Ovary (tissue), 9 donors: Measurements from ENCODE around the gene BTBD8. TPM values are rescaled to one million over a fixed set of nuclear protein-coding genes. Genes with fewer than 3 reads are reported as not detected.

Experiments
- DNase-seq, 5 donors: peaks; one replicate each; pipeline ENCODE4 v3.0.0-alpha.2; 2019 to 2020
- H3K27ac ChIP-seq, 2 donors: fragments of 200-600 bp; one replicate each; pipeline versions ENCODE4 v1.5.1 to v1.8.0; 2019 to 2022
- H3K27me3 ChIP-seq: fragments of 200-600 bp; one replicate; pipeline ENCODE4 v1.8.0; 2022
- H3K36me3 ChIP-seq: fragments of 200-600 bp; sonication (generic); one replicate; pipeline ENCODE4 v1.5.1; 2019
- H3K4me1 ChIP-seq: one replicate; pipeline ENCODE4 v1.8.1; 2013; ENCODE audit warnings: mild to moderate bottlenecking, moderate library complexity; ENCODE audit not compliant: insufficient read depth
- H3K4me3 ChIP-seq: fragments of 200-600 bp; sonication (generic); one replicate; pipeline ENCODE4 v1.5.1; 2017
- H3K9me3 ChIP-seq, 2 donors: fragments of 200-600 bp in 1 of 2; sonication (generic) in 1 of 2; one replicate each; pipeline versions ENCODE4 v1.5.1 to v1.8.1; 2013 to 2019; ENCODE audit warnings: mild to moderate bottlenecking in 1 of 2, moderate library complexity in 1 of 2
- CTCF ChIP-seq, 3 donors: fragments of 450-650 bp in 2 of 3; fragments of 200-600 bp in 1 of 3; IDR thresholded peaks; one replicate each; pipeline versions ENCODE4 v1.5.1 to v1.8.0; 2016 to 2022; ENCODE audit warnings: antibody characterized with exemption in 3 of 3, mild to moderate bottlenecking in 1 of 3
- EP300 ChIP-seq: sonication (generic); formaldehyde crosslinking; IDR thresholded peaks from one replicate; pipeline ENCODE4 v1.6.1; 2017; ENCODE audit warnings: antibody characterized with exemption
- POLR2A ChIP-seq: fragments of 450-650 bp; IDR thresholded peaks from one replicate; pipeline ENCODE4 v1.6.1; 2017; ENCODE audit warnings: antibody characterized with exemption, mild to moderate bottlenecking, moderate library complexity
- WGBS, 3 donors: extraction: QIAGEN DNeasy Blood & Tissue Kit in 1 of 3; methylation state at CpG; one replicate each; pipeline versions ENCODE4 v1.1.5 to v1.1.7; 2013 to 2017; 5-methylcytosine and 5-hydroxymethylcytosine counted together
- intact Hi-C, 4 donors: fragments of 100-400 bp; cut with DNase I; formaldehyde crosslinking; loops; one replicate each; pipeline versions ENCODE4 v1.11.0 to v1.15.1; 2022 to 2023
- polyA plus RNA-seq, 2 donors: library from polyadenylated mRNA; stranded (reverse); fragments of 200-250 nt in 1 of 2; fragments of 350-450 nt in 1 of 2; fragmentation: Illumina TruSeq in 1 of 2; extraction: RNeasy Lipid Tissue Mini Kit (QIAGEN cat#74804) in 1 of 2; gene quantifications; one replicate each; pipeline ENCODE4 v1.2.3, GENCODE V29; 2013 to 2014
- total RNA-seq, 7 donors: library from RNA; depleted of rRNA in 2 of 7; stranded (reverse); fragments of >200 nt in 2 of 7; fragmentation: NEBNext Ultra II Directional in 3 of 7; extraction: Animal tissue kit (Norgen Biotek cat#: 25700) in 3 of 7; gene quantifications; one replicate each; pipeline versions ENCODE4 v1.1.0 to v1.2.4, GENCODE V29; 2016 to 2023
- donor health status: DM: no; HTN: no; CAD: no; lungs with moderate emphysema.
- donor health status: DM: no; HTN: no; CAD: no.
- donor health status: Bipolar disorder and iron deficiency.
- donor health status: DM: yes; HTN: yes; CAD: no.
- donor health status: DM: no; HTN: no; CAD: no.
- donor health status: DM: yes; HTN: yes; CAD: no.

BTBD8 gene
- total and polyA plus RNA-seq, 9 donors, result 2.0 to 7.7 (median 4.7) TPM

- intact Hi-C loops, result no loop called here
Observed at GRCh38 chr1:92192246-92192645, 112.1 kb downstream of the BTBD8 start.

GRCh38 chr1:92194511-92194910 lies 114.4 kb downstream of the BTBD8 start:
- WGBS, 3 donors, result 59 to 70% (median 64%) methylated on average over 1 of the region's 1 CpG
- DNase-seq, result no peak
- H3K9me3 ChIP-seq, result no peaks in the 10 kb centered on the region
- no peaks in the 10 kb centered on the region for H3K27me3 ChIP-seq
- H3K4me1 ChIP-seq, result no peaks in the 10 kb centered on the region
- intact Hi-C loops, result no loop called here
- no peak for TF ChIP-seq POLR2A
- TF ChIP-seq EP300, result no peak
- TF ChIP-seq CTCF (IDR thresholded peaks at IDR 0.05), result no peak
- H3K4me3 ChIP-seq, result no peak overlapping the region
- no peaks in the 10 kb centered on the region for H3K36me3 ChIP-seq
- no peak overlapping the region for H3K27ac ChIP-seq

More at GRCh38 chr1:92192246-92192645, 112.1 kb downstream of the BTBD8 start:
- H3K4me1 ChIP-seq, result no peaks in the 10 kb centered on the region
- TF ChIP-seq EP300 (no peak), POLR2A (no peak), CTCF (IDR thresholded peaks at IDR 0.05) (no peak)
- 70 to 79% (median 76%) methylated on average over 9 of the region's 9 CpGs for WGBS, 3 donors
- H3K9me3 ChIP-seq, result no peaks in the 10 kb centered on the region
- DNase-seq, result no peak
- H3K4me3 ChIP-seq, result no peak overlapping the region
- H3K27ac ChIP-seq, result no peak overlapping the region
- H3K36me3 ChIP-seq, result no peaks in the 10 kb centered on the region
- H3K27me3 ChIP-seq, result no peaks in the 10 kb centered on the region

GRCh38 chr1:92201973-92202372 lies 121.8 kb downstream of the BTBD8 start:
- TF ChIP-seq EP300 (no peak), POLR2A (no peak), CTCF (IDR thresholded peaks at IDR 0.05) (no peak)
- H3K9me3 ChIP-seq, result no peaks in the 10 kb centered on the region
- DNase-seq, result no peak
- 73 to 82% (median 78%) methylated on average over 5 of the region's 5 CpGs for WGBS, 3 donors
- no peaks in the 10 kb centered on the region for H3K36me3 ChIP-seq
- intact Hi-C loops, result no loop called here
- H3K27me3 ChIP-seq, result no peaks in the 10 kb centered on the region
- H3K27ac ChIP-seq, result no peak overlapping the region
- no peaks in the 10 kb centered on the region for H3K4me1 ChIP-seq
- no peak overlapping the region for H3K4me3 ChIP-seq

GRCh38 chr1:92203105-92203504 lies 123.0 kb downstream of the BTBD8 start:
- Histone ChIP-seq H3K9me3 (no peaks in the 10 kb centered on the region), H3K36me3 (no peaks in the 10 kb centered on the region), H3K27ac (no peak overlapping the region), H3K4me1 (no peaks in the 10 kb centered on the region), H3K27me3 (no peaks in the 10 kb centered on the region), H3K4me3 (no peak overlapping the region)
- no peak for DNase-seq
- intact Hi-C loops, result no loop called here
- TF ChIP-seq CTCF (IDR thresholded peaks at IDR 0.05) (no peak), POLR2A (no peak), EP300 (no peak)

- 57 to 78% (median 78%) methylated on average over 2 of the region's 2 CpGs for WGBS, 3 donors
Observed at GRCh38 chr1:92210701-92211100, 130.6 kb downstream of the BTBD8 start.

More at GRCh38 chr1:92210701-92211100, 130.6 kb downstream of the BTBD8 start:
- intact Hi-C loops, result no loop called here
- no peaks in the 10 kb centered on the region for H3K27me3 ChIP-seq
- TF ChIP-seq EP300, result no peak
- TF ChIP-seq POLR2A, result no peak
- TF ChIP-seq CTCF (IDR thresholded peaks at IDR 0.05), result no peak
- no peaks in the 10 kb centered on the region for H3K36me3 ChIP-seq
- DNase-seq, result no peak
- no peak overlapping the region for H3K4me3 ChIP-seq
- H3K4me1 ChIP-seq, result no peaks in the 10 kb centered on the region
- H3K27ac ChIP-seq, result no peak overlapping the region
- H3K9me3 ChIP-seq, result no peaks in the 10 kb centered on the region
